Adrenal gland (tissue), 5 donors: ENCODE results near the gene SPOCK1.

Experiments used
- CTCF ChIP-seq, 6 experiments: fragments of 450-650 bp in 4 of 6; fragments of 200-600 bp in 2 of 6; sonication (generic) in 1 of 6; IDR thresholded peaks; 1 replicate in 5 of 6; 2 replicates in 1 of 6; pipeline versions ENCODE4 v1.5.1 to v1.8.0; 2016 to 2021; ENCODE audit warnings: antibody characterized with exemption in 6 of 6, mild to moderate bottlenecking in 2 of 6, moderate library complexity in 1 of 6
- POLR2A ChIP-seq, 2 donors: fragments of 450-650 bp; IDR thresholded peaks; one replicate each; pipeline ENCODE4 v1.6.1; 2017; ENCODE audit warnings: antibody characterized with exemption in 2 of 2, mild to moderate bottlenecking in 2 of 2, moderate library complexity in 1 of 2
- donor health status: DM: no; HTN: no; CAD: no.

DNA sequence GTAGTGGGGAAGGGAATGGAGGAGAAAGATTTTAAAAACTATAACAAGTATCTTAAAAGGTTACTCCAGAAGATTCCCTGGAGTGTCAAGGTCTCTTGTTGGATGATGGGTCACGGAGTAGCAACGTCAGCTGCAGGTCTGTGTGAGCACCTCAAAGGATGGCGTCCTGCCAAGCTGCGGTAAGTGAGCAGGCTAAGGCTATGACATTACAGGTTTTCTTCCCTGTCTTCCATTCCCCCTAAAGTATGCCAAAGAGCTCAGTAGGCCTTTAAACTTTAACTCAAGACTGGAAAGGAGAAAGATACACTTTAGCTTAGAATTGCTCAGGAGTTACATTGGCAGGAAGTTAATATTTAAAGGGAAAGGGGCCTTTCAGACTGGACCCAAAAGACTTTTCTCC lies 17.5 kb downstream of the SPOCK1 start:
- no peak for TF ChIP-seq CTCF (IDR thresholded peaks at IDR 0.05)
- TF ChIP-seq POLR2A (IDR thresholded peaks at IDR 0.05), result no peak
